K562 (cell line): ENCODE measurements around the gene HSBP1L1. TPM values are rescaled to one million over a fixed set of nuclear protein-coding genes. Genes with fewer than 3 reads are reported as not detected.
"Not testable (repeated sequence)": the region's sequence is repeated elsewhere in the genome, so short reads cannot be mapped to it uniquely, and the experiment has no call there.

Experiments used
- ATAC-seq: fragments of 200-7000 bp; cut with Tn5 transposase; 3 replicates; pipeline ENCODE4 v1.9.1; 2020; ENCODE audit warnings: moderate library complexity
- BruUV-seq: library from RNA; stranded (reverse); fragments of 400-500 nt; replicated peaks from 2 replicates; lab custom pipeline; 2021; lab: Mats Ljungman, UMichigan
- CTCF ChIA-PET: fragments of 300-600 bp; formaldehyde crosslinking; extraction: SDS; loops from one replicate; lab custom pipeline; 2021; ENCODE audit warnings: low intra/inter-chr PET ratio; lab: Yijun Ruan, JAX
- POLR2A ChIA-PET: fragments of 300-600, 350-650 bp; sonication (Branson Sonifier 250); formaldehyde crosslinking; extraction: SDS; loops from one replicate; lab custom pipeline; 2021; ENCODE audit warnings: antibody characterized with exemption, inconsistent platforms; lab: Yijun Ruan, JAX
- DNase-seq, 4 experiments: peaks; one replicate each; pipeline versions ENCODE4 v3.0.0 to v3.0.0-alpha.2; 2011 to 2018; ENCODE audit warnings: low spot score in 3 of 4, mixed read lengths in 3 of 4; ENCODE audit errors: extremely low read depth in 1 of 4
- FAIRE-seq: peaks from 2 replicates; lab custom pipeline; 2011; peaks lifted over from hg19 to GRCh38; lab: Jason Lieb, UNC
- H2AFZ ChIP-seq: 2 replicates; pipeline ENCODE4 v1.6.0; 2011; ENCODE audit warnings: low read depth, low read length, control low read depth, inconsistent platforms
- H3K27ac ChIP-seq: fragments of 200-600 bp; 3 replicates; pipeline ENCODE4 v1.8.0; 2011; ENCODE audit warnings: low read depth, mild to moderate bottlenecking, control low read depth, inconsistent platforms, low read length, moderate library complexity, mixed read lengths; ENCODE audit errors: extremely low read depth
- H3K27me3 ChIP-seq, 2 experiments: fragments of 300-600 bp in 1 of 2; 2 replicates in 1 of 2; 3 replicates in 1 of 2; pipeline versions ENCODE4 v1.6.0 to v1.8.0; 2011; ENCODE audit warnings: inconsistent platforms in 2 of 2, low read length in 2 of 2, mild to moderate bottlenecking in 1 of 2, mixed read lengths in 1 of 2, moderate library complexity in 1 of 2; ENCODE audit not compliant: control insufficient read depth in 2 of 2, insufficient read depth in 2 of 2
- H3K36me3 ChIP-seq: fragments of 300-600 bp; 3 replicates; pipeline ENCODE4 v1.8.0; 2011; ENCODE audit warnings: mild to moderate bottlenecking, low read length, inconsistent platforms; ENCODE audit not compliant: control insufficient read depth, insufficient read depth
- H3K4me1 ChIP-seq, 2 experiments: fragments of 200-600 bp in 1 of 2; replicated peaks in 1 of 2; 2 replicates in 1 of 2; 3 replicates in 1 of 2; pipeline versions ENCODE4 v1.5.1 to v1.8.0; 2011; ENCODE audit warnings: inconsistent platforms in 2 of 2, low read length in 2 of 2, mild to moderate bottlenecking in 1 of 2, mixed read lengths in 1 of 2, moderate library complexity in 1 of 2; ENCODE audit not compliant: control insufficient read depth in 2 of 2, insufficient read depth in 2 of 2
- H3K4me2 ChIP-seq: 2 replicates; pipeline ENCODE4 v1.6.1; 2011; ENCODE audit warnings: low read length, control low read depth, inconsistent platforms, mixed read lengths; ENCODE audit not compliant: insufficient read depth
- H3K4me3 ChIP-seq: fragments of 200-600 bp; sonication (generic), shearing (Covaris generic); 2 replicates; pipeline ENCODE4 v1.5.1; 2016; ENCODE audit warnings: control low read depth, inconsistent platforms
- H3K79me2 ChIP-seq: fragments of 200-600 bp; 3 replicates; pipeline ENCODE4 v1.8.0; 2011; ENCODE audit warnings: low read length, inconsistent platforms; ENCODE audit not compliant: control insufficient read depth, insufficient read depth
- H3K9ac ChIP-seq, 2 experiments: 2 replicates each; pipeline versions ENCODE4 v1.6.0 to v1.6.1; 2011; ENCODE audit warnings: low read depth in 2 of 2, low read length in 2 of 2, control low read depth in 1 of 2, inconsistent platforms in 1 of 2, mild to moderate bottlenecking in 1 of 2, mixed read lengths in 1 of 2; ENCODE audit not compliant: insufficient read depth in 1 of 2
- H3K9me1 ChIP-seq: one replicate; pipeline ENCODE4 v1.6.0; 2011; ENCODE audit warnings: inconsistent platforms, mild to moderate bottlenecking, low read length, moderate library complexity; ENCODE audit not compliant: control insufficient read depth, insufficient read depth
- H3K9me3 ChIP-seq: replicated peaks from 2 replicates; pipeline ENCODE4 v1.5.1; 2011; ENCODE audit warnings: low read depth, low read length, inconsistent platforms; ENCODE audit not compliant: control insufficient read depth, insufficient read depth
- H4K20me1 ChIP-seq: replicated peaks from 2 replicates; pipeline ENCODE4 v1.6.1; 2011; ENCODE audit warnings: low read length, inconsistent platforms, mixed read lengths; ENCODE audit not compliant: control insufficient read depth, insufficient read depth
- CBFA2T2 ChIP-seq: fragments of 450-650 bp; conservative IDR thresholded peaks from 2 replicates; pipeline ENCODE4 v1.6.1; 2017; ENCODE audit warnings: mild to moderate bottlenecking
- HDAC1 ChIP-seq, 2 experiments: fragments of 450-650 bp; IDR thresholded peaks; 2 replicates each; pipeline ENCODE4 v1.6.1; 2016 to 2017; ENCODE audit warnings: inconsistent platforms in 1 of 2, mild to moderate bottlenecking in 1 of 2, moderate library complexity in 1 of 2
- HNRNPUL1 ChIP-seq: fragments of 200-400 bp; formaldehyde crosslinking; IDR thresholded peaks from 2 replicates; pipeline ENCODE4 v1.6.1; 2017; ENCODE audit warnings: low read length
- JUND ChIP-seq, 2 experiments: IDR thresholded peaks; 2 replicates in 1 of 2; 3 replicates in 1 of 2; pipeline ENCODE4 v1.6.1; 2011; ENCODE audit warnings: borderline replicate concordance in 2 of 2, low read depth in 2 of 2, low read length in 2 of 2, improper control_type of control experiment in 1 of 2, missing biosample characterization in 1 of 2, missing genetic modification characterization in 1 of 2, missing genetic modification reagents in 1 of 2
- L3MBTL2 ChIP-seq: fragments of 450-650 bp; IDR thresholded peaks from 2 replicates; pipeline ENCODE4 v1.6.1; 2016; ENCODE audit warnings: mild to moderate bottlenecking, moderate library complexity
- NCOR1 ChIP-seq: fragments of 450-650 bp; IDR thresholded peaks from 2 replicates; pipeline ENCODE4 v1.6.1; 2016; ENCODE audit warnings: mild to moderate bottlenecking, moderate library complexity
- POLR3G ChIP-seq: IDR thresholded peaks from 2 replicates; pipeline ENCODE4 v1.6.1; 2011; ENCODE audit not compliant: insufficient read length, insufficient replicate concordance; ENCODE audit errors: extremely low read depth
- RAD21 ChIP-seq, 2 experiments: fragments of 250-450 bp in 1 of 2; fragments of 450-650 bp in 1 of 2; sonication (Bioruptor Pico) in 1 of 2; formaldehyde crosslinking in 1 of 2; IDR thresholded peaks in 1 of 2; conservative IDR thresholded peaks in 1 of 2; 2 replicates each; pipeline versions ENCODE4 v1.4.0 to v1.8.0; 2020 to 2022; ENCODE audit warnings: mild to moderate bottlenecking in 2 of 2, moderate library complexity in 1 of 2
- RBM22 ChIP-seq: fragments of 200-400 bp; formaldehyde crosslinking; IDR thresholded peaks from 2 replicates; pipeline ENCODE4 v1.6.1; 2018; ENCODE audit warnings: low read length, low read depth; ENCODE audit not compliant: poor library complexity, severe bottlenecking
- RCOR1 ChIP-seq, 2 experiments: IDR thresholded peaks; 2 replicates each; pipeline ENCODE4 v1.6.1; 2012; ENCODE audit warnings: low read depth in 2 of 2, low read length in 2 of 2, borderline replicate concordance in 1 of 2, improper control_type of control experiment in 1 of 2
- WGBS: fragments of 100-300 bp; shearing (Covaris generic); methylation state at CpG from one replicate; pipeline ENCODE4 v1.1.6; 2016; ENCODE audit warnings: low coverage, mixed read lengths; ENCODE audit not compliant: insufficient coverage; ENCODE audit errors: missing lambda C conversion rate; 5-methylcytosine and 5-hydroxymethylcytosine counted together
- in situ Hi-C: fragments of 300-500 bp; cut with MboI; formaldehyde crosslinking; loops from 4 replicates; pipeline ENCODE4 v1.15.0; 2018; ENCODE audit warnings: inconsistent platforms, mixed read lengths
- intact Hi-C: fragments of 100-400 bp; cut with micrococcal nuclease; formaldehyde crosslinking; loops from 2 replicates; pipeline ENCODE4 v1.14.2; 2022
- polyA plus RNA-seq, 8 experiments: library from polyadenylated mRNA; depleted of rRNA in 4 of 8; stranded (reverse) in 5 of 8; unstranded in 3 of 8; fragments of >200 nt; fragmentation: Nextera tagmentation in 2 of 8; fragmentation: Illumina TruSeq in 1 of 8; extraction: Ambion mirVana in 2 of 8; extraction: Trizol in 1 of 8; gene quantifications; 2 replicates each; pipeline versions ENCODE4 v1.2.1 to v1.2.3, GENCODE V29; 2011 to 2014; ENCODE audit warnings: inconsistent platforms in 1 of 8, missing spikeins in 1 of 8
- total RNA-seq, 7 experiments: library from RNA; depleted of rRNA in 6 of 7; stranded (reverse); fragments of >200 nt in 6 of 7; fragmentation: Illumina TruSeq in 2 of 7; extraction: Trizol in 2 of 7; gene quantifications; 2 replicates each; pipeline versions ENCODE4 v1.2.1 to v1.2.3, GENCODE V29; 2011 to 2021; ENCODE audit warnings: low replicate concordance in 1 of 7
- TF ChIP-seq, protein P1 (sequence below), 2 experiments: IDR thresholded peaks in 1 of 2; conservative IDR thresholded peaks in 1 of 2; 2 replicates each; pipeline ENCODE4 v1.6.1; 2016; ENCODE audit warnings: low read depth in 2 of 2, mild to moderate bottlenecking in 1 of 2, missing compliant biosample characterization in 1 of 2, missing genetic modification characterization in 1 of 2, moderate library complexity in 1 of 2

Gene HSBP1L1
- total and polyA plus RNA-seq, 9 of the 15 experiments (the other 6 are each of a cell fraction or from before 2014, with no cell fraction given) = 0.24 to 0.36 TPM; not detected in 7

DNA sequence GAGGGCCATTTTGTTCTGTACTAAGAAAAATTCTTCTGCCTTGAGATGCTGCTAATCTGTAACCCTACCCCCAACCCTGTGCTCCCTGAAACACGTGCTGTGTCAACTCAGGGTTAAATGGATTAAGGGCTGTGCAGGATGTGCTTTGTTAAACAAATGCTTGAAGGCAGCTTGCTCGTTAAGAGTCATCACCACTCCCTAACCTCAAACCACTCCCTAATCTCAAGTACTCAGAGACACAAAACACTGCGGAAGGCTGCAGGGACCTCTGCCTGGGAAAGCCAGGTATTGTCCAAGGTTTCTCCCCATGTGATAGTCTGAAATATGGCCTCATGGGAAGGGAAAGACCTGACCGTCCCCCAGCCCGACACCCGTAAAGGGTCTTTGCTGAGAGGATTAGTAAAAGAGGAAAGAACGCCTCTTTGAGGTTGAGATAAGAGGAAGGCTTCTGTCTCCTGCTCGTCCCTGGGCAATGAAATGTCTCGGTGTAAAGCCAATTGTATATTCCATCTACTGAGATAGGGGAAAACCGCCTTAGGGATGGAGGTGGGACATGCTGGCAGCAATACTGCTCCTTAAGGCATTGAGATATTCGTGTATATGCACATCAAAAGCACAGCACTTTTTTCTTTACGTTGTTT, 4.2 kb upstream of the HSBP1L1 start (continued):
- TF ChIP-seq JUND (IDR thresholded peaks at IDR 0.05; ENCODE audit: borderline replicate concordance, low read depth, low read length) (0 out of 2 replicates have a peak, but pooled peaks have one; percentile 3), RCOR1 (IDR thresholded peaks at IDR 0.05; ENCODE audit: borderline replicate concordance in 1 of 2, low read depth in 2 of 2, low read length in 2 of 2) (peak in 1 of 2 experiments; percentile 22; a peak in 1 of 4 replicates), L3MBTL2 (peak; percentile 62; the same call in 1 of the 2 replicates), HDAC1 (IDR thresholded peaks at IDR 0.05) (0 out of 4 replicates have a peak, but pooled peaks of 1 of the 2 experiments have one; percentile 24), CBFA2T2 (peak; percentile 29; the same call in 1 of the 2 replicates), RAD21 (CRISPR knock-in tag; conservative IDR thresholded peaks at IDR 0.05 in 1 of 2, IDR thresholded peaks at IDR 0.05 in 1 of 2) (peak in 1 of 2 experiments; percentile 42; a peak in 1 of 4 replicates), NCOR1 (peak; percentile 31; the same call in 1 of the 2 replicates)
- not testable (repeated sequence) for TF ChIP-seq JUND (tag; IDR thresholded peaks at IDR 0.05; ENCODE audit: borderline replicate concordance, low read depth, low read length)

DNA sequence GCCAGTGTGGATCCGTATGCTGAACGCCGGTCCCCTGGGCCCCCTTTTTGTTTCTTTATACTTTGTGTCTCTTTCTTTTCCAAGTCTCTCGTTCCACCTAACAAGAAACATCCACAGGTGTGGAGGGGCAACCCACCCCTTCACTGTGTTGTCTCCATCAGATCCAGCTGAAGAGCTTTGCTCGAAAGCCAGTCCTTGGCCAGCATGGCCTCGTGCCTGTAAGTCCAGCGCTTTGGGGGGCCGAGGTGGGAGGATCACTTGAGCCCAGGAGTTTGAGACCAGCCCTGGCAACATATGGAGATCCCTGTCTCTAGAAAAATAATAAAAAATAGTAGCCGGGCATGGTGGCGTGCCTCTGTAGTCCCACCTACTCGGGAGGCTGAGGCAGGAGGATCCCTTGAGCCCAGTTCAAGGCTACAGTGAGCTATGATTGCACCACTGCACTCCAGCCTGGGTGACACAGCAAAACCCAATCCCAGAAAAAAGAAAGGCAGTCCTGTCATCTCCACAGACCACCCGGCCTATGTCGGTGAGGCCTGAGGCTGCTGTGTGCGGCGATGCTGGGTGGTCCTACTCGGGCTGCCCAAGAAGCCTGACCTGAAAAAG, 3.4 kb upstream of the HSBP1L1 start:
- no peak for DNase-seq
- no peaks in the 10 kb centered on the region for H4K20me1 ChIP-seq
- no peak overlapping the region for H3K27ac ChIP-seq
- no peak overlapping the region for H3K4me3 ChIP-seq
- no peaks in the 10 kb centered on the region for H3K9me1 ChIP-seq
- no peaks in the 10 kb centered on the region for H3K36me3 ChIP-seq
- in situ Hi-C loops = no loop called here
- H3K4me1 ChIP-seq = peaks cover 15 to 29% of the 10 kb centered on the region in 2 experiments; a peak in 4 of 5 replicates
- intact Hi-C loops = no loop called here
- ChIA-PET CTCF (no interaction called here), POLR2A (interaction anchor here (0.7 to 1.1 kb wide), 4 partner anchors 9 to 143 kb away, joined by 3 to 4 read pairs (median 3); no protein-coding TSS in a partner anchor)
- H3K27me3 ChIP-seq = no peaks in the 10 kb centered on the region
- WGBS = 76% methylated on average over 12 of the region's 16 CpGs
- BruUV-seq = no TSS peak
- H3K4me2 ChIP-seq = no peak overlapping the region; the same call in 1 of the 2 replicates
- no peak for FAIRE-seq
- ATAC-seq = peak; percentile 38
- no peaks in the 10 kb centered on the region for H3K9me3 ChIP-seq
- H2AFZ ChIP-seq = 0 out of 2 replicates have a peak overlapping the region, but pooled peaks have one; percentile 72
- TF ChIP-seq CBFA2T2 (no peak), POLR3G (no peak), RBM22 (no peak), HNRNPUL1 (no peak)
- TF ChIP-seq, protein P1, sequence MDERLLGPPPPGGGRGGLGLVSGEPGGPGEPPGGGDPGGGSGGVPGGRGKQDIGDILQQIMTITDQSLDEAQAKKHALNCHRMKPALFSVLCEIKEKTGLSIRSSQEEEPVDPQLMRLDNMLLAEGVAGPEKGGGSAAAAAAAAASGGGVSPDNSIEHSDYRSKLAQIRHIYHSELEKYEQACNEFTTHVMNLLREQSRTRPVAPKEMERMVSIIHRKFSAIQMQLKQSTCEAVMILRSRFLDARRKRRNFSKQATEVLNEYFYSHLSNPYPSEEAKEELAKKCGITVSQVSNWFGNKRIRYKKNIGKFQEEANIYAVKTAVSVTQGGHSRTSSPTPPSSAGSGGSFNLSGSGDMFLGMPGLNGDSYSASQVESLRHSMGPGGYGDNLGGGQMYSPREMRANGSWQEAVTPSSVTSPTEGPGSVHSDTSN (CRISPR knock-in tag; IDR thresholded peaks at IDR 0.05; ENCODE audit: low read depth) = no peak
- TF ChIP-seq, protein P1 (tag; conservative IDR thresholded peaks at IDR 0.05; ENCODE audit: low read depth) = no peak
- H3K79me2 ChIP-seq = no peaks in the 10 kb centered on the region
- no peak overlapping the region for H3K9ac ChIP-seq
